HG03135 (cell line): ENCODE measurements around the gene PKNOX2.

Experiments
- ATAC-seq: cut with Tn5 transposase; IDR thresholded peaks from one replicate; pipeline ENCODE4 v1.9.1; 2021; ENCODE audit warnings: mild to moderate bottlenecking, moderate library complexity; ENCODE audit not compliant: unreplicated experiment

The PKNOX2 gene

DNA sequence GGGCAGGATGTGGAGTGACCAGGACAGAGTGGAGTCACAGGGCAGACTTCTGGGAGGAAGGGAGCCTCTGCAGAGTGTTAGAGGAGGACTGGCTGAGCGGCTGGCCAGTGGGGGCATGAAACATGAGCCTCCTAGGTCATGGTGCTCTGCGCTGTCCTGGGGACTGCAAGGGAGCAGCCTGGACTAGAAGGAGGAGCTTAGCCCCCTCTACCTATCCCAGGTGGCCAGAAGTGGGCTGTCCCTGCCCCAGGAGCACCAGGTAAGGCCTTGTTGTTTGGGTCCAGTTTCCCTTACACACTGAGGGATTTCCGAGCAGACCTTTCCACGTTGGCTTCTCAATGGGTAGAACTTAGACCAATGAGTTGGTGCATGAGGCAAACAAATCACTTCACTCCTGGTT, 7.4 kb downstream of the PKNOX2 start:
- ATAC-seq, result no peak

DNA sequence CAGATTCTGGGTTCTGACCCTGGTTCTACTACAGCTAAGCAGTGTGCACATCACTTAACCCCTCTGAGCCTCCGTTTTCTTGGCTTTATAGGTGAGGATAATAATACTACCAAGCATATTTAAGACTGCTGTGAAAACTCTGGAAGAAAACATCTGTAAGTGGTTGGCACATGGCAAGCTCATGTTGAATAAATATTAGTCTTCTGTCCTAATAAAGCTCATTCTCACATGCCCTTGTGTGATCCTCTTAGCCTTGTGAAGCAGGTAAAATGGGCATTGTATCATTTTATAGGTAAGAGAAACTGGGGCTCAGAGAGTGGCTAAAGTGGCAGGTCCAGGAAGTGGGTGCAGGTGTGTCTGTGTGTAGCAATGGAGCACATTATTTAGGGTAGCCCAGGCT, 8.5 kb downstream of the PKNOX2 start:
- ATAC-seq, result no peak

DNA sequence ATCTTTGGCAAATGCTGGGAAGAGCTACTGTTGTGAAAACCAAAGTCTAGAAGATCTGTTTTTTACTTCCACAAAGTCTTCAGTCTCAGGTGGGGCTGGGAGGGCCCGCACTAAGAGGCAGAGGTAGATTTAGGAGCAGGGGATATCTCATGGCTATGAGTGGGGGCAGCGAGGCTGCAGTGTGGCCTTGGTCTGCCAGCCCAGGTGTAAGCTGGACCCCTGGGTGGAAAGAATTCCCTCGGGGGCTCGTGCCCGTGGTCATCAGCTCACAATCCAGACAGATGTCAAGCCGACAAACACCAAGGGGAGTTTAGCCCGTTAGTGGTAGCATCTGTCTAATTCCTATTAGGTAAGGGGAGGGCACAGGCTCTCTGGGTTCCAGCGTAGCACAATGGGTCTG, 9.0 kb downstream of the PKNOX2 start:
- no peak for ATAC-seq

DNA sequence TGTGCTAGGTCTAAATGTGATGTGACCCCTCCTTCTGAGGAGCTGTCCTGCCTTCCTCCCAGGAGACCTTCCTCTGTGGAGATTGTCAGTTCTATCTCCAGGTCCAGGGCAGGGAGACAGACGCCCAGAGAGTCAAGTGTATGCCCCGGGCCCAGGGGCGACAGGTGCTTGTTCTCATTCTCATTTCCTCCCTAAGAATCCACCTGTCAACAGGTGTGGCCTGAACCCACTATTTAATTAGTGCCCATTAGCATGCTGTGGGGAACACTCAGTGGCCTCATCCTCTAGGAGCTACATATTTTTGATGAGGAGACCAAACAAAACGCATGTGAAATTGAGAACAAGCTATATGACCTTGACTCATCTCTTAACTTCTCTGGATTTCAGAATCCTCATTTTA, 9.5 kb downstream of the PKNOX2 start:
- no peak for ATAC-seq

DNA sequence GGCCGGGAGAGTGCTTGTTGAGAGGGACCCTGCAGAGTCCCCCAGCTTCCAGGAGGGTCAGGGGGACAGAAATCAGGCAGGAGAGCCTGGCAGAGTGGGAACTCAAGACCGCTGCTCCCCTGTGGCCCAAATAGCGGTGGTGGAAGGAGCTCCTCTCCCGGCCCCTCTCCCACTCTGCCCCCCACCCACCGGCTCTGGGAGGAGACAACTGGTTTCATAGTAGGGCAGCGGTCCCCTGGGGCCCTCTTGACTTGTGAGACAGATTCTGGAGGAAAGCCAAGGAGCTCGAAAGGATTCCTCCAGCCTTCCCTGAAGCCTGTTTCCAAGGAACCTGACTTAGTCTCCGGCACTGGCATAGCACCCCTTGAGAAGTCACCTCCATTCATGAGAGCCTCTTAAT, 10.1 kb downstream of the PKNOX2 start:
- ATAC-seq, result no peak

DNA sequence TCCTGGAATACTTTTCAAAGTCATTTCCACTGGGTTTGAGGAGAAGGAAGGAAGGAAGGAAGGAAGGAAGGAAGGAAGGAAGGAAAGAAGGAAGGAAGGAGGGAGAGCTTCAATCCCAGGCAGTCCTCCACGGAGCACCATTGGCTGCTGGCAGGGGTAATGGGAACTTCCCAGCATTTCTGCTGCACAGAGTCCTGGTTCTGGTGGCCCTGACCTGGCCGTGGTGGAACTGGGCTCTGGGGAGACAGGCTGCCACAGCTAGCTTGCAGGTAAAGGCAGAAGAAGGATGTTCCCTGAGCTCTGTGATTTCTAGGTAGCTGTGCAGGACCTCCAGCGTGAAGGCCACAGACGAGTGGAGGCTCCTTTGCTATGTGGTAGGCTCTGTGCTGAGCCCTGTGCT, 10.6 kb downstream of the PKNOX2 start:
- ATAC-seq, result no peak

DNA sequence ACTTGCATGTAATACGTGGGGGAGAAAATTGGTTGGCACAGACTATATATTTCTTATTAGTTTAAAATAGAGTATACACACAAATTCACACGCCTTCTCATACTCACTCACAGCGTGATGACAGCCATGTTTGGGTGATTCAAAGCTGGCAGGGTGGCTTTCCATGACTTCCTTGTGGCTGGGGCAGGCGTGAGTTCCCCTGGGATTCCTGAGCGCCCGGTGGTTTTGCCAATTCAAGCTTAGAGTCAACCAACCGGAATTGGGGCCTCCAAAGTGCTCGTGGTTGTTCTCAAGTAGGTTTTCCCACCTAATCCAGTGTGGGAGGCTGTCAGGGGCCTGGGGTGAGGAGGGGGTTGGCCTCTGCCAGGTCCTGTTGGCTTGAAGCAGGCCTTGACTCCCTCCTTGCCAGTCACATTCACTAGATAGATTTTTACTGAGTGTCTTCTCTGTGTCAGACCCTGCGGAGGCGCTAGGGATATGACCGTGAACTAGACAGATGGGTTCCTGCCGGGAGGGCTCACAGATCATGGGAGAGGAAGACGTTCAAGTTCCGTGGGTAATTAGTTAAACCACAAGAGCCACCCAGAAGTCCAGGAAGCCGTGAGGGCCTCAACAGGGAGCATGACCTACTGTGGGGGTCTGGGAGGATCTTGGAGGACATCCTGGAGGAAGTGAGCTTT, 11.5 kb downstream of the PKNOX2 start:
- no peak for ATAC-seq

DNA sequence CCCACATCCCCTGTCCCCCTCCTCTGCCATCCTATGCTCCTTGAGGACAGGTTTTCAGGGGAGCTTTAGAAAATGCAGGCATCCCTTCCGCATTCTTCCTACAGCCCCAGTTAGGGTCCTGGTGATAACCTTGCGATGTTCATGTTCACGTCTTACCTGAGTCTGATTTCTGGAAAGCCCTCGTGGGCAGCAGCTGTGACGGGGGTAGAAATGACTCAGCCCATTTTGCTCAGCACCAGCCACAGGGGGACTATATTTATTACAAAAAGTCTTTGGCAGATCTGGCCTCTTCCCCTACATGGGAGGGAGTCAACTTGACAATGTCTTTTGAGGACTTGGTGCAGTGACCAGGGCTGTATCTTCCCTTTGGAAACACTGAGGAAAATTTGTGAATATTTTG, 12.3 kb downstream of the PKNOX2 start:
- no peak for ATAC-seq

DNA sequence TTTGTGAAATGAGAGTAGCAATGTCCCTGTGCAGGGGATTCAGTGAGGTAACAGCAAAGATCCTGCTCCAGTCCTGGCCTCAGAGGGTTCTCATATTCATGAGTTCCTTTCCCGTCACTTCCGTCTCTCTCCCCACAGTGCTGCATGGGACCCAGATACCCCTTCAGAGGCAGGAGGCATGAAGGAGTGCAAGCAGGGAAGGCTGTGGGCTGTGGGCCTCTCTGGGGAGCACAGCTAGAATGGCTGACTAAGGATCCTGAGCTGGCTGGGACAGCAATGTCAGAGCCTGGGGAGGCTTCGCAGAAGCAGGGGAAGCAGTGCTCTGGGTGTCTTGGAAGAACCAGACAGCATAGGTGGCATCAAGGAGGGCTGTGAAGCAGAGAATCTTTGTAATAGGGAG, 13.0 kb downstream of the PKNOX2 start:
- no peak for ATAC-seq

DNA sequence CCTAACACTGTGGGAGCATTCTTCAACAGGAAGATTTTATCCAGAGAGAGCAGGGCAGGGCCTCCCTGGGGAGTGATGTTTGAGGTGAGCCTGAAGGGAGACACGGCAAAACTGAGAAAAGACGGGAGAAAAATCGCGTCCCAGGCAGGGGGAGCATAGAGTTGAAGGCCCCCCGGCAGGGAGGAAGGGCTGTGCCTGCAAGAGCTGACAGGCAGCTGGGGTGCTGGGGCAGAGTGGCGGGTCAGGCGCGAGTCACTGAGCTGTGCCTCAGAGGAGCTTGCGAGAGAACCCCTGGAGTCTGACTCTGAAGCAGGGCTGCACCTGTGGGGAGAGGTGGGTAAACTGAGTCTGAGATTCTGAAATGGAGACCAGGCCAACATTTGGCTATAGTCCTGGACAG, 14.8 kb downstream of the PKNOX2 start:
- ATAC-seq, result no peak

DNA sequence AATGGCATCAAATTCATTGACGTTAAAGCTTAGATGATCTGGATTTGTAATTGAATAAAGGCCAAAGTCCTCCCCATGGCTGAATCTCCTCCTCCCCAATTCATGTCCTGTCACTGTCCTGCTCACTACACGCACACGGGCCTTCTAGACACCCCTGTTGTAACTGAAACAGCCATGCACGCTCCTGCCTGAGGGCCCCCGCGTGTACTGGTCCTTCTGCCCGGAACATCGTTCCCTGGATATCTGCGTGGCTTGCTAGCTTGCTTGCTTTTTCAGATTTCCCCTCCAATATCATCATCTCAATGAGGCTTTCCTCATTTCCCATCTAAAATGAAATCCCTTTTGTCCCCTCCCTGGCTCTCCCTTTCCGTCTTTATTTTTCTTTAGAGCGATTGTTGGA, 15.3 kb downstream of the PKNOX2 start:
- no peak for ATAC-seq

DNA sequence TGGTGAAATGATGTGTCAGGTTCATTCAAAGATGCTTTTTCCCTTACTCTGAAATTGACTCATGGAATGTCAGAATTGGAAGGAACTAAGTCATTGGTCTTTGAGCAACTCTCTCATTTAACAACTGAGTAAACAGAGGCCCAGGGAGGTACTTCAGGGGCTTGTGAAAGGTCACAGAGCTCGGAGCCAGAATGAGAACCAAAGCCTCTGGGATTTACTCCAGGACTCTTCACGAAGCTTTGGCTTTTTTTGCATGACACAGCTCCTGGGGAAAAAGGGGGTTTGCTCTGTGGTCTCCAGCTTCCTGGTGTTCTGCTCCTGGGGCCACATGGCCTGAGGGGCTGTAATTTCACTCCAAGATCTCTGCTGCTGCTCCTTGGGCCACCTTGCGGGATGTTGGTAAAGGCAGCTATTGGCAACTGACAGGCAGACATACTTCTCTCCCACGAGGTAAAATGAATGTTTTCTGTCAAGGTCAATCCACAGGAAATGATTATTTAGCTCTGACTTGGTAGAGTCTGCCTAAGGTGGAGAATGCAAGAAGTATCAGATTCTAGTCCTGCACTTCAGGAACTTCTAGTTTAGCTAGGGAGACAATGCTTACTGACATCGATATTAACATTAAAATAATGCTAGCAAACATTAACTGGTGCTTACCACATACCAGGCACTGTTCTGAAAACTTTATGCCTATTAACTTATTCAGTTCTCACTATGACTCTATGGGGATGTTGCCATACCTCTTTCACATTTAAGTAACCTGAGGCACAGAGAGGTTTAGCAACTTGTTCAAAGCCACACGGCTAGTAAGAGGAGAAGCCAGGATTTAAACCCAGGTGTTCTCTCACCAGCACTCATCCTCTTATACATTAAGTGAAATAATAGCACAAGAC, 16.1 kb downstream of the PKNOX2 start:
- peak; percentile 66 for ATAC-seq

DNA sequence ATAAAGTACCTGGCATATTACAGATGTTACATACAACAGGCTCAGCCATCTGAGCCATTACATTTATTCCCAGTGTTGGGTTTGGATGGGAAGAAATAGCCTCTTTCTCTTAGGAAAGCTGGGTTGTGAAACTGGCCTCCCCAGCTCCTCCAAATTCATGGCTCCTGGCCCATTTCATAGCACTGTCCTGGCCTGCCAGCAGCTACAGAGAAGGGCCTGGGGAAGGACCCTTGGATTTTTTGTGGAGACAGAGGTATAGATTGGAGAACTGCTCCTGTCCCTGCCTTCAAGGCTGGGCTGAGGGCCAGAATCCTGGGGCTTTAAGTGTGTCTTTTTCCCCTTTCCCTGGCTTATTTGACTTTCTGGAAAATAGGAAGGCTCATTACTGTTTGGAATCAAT, 18.0 kb downstream of the PKNOX2 start:
- no peak for ATAC-seq

DNA sequence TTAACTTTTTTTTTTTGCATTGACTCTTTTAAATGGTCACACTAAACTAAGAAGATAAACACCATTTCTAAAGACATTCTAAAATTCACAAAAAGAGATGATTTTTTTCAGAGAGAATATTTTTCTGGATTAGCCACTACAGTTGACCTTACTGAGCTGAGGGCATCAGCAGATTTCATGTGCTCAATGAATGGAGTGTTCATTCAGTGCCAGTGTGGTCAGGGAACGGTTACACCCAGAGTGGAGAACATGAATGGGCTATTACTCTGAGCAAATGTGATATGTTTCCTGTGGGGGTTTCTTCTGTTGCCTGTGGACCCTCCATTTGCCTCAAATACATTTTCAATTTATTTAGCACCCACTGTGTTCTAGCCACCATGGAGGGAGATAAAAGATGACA, 19.1 kb downstream of the PKNOX2 start:
- no peak for ATAC-seq

DNA sequence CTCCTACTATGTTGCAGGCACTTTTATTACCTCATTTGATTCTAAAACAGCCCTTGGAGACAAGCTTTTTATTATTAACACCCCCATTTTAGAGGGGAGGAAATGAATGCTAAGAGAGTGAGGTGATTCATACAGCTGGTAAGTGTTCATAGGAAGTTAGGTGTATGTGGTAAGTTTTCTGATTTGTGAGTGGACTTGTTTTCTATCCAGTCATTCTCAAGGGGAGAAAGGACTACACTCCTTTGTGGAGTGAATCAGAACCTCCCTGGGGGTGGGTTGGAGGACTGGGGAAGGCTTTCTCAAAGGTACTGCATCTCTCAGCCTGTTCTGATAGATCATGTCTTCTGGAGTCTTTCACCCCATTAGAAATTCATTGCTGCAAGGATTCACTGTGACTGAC, 23.5 kb downstream of the PKNOX2 start:
- ATAC-seq, result no peak

DNA sequence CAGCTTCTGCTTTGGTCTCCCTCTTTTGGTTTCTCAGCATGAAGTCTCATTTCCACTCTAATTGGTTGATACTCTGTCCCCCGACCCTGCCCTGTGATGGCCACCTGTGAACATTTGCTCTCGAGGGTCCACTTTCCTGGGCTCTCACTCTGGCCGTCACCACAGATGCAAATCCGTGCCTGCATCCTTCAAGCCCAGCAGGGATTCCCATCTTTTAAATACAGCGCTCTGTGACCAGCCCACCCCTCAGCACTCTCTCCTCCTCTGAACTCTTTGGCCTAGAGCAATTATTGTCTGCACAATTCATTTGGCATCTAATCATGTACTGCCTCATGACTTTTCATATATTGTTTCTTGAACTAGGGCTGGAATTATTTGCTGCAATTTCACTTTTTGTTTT, 26.0 kb downstream of the PKNOX2 start:
- ATAC-seq, result no peak

DNA sequence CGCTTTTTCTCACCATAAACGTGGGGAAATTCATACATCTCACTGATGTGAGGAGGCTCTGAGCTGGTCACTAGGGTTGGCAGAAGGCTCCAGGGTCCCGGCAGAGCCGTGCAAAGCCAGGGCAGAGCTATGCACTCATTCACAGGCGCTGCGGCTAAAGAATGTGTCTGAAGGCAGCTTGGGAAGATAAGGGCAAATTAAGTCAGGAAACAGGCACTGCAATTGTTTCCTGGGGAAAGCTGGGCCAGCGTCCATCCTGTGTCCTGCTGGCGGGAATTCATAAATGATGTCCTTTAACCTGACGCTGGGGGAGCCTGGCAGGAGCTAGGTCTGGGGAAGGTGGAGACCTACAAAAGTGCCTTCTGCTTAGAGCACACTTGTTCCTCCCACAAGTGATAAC, 27.6 kb downstream of the PKNOX2 start:
- ATAC-seq, result no peak

DNA sequence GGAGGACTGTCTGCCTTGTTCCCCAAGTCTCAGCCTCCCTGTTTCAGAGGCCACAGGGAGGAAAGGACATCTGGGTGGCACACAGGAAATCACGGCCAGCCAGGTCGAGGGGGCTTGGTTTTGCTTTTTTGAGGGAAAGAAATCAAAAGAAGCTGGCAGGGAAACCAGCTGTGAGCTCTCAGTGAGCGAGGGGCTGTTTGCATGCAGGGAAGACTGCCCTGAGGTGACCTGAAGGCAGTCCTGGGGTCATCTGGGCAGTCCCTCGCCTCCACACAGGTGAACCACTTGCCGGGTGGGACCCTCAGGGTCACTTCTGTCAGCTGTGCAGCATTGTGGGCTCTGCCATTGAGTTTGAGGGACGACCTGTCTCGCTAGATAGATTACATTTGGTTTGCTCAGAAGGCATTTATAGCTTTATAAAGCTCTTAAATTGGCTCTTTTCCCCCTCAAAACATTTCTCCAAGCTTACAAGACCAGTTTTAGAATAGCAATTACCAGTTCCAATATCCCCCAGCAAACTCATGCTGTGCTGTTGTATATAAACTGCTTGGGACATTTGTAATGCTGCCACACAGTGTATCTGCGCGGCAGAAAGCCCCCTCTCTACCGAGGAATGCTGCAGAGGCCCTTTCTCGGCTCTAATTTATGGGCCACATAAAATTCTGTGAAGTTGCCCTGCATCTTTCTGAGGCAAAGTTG, 28.3 kb downstream of the PKNOX2 start:
- ATAC-seq, result no peak

DNA sequence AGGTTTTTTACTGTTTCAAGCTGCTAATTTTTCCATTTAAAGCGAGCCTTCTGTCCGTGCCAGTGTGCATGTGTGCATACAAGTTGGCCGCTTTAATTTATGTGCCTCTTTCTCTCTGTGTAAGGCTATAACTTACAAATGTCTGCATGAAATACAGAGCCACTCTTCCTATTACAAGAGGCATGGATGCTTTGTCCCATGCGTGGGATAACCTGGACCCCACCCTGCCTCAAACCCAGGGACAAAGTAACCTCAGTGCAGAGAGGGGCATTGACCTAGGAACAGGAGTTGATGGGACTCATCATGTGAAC, 28.8 kb downstream of the PKNOX2 start:
- no peak for ATAC-seq

DNA sequence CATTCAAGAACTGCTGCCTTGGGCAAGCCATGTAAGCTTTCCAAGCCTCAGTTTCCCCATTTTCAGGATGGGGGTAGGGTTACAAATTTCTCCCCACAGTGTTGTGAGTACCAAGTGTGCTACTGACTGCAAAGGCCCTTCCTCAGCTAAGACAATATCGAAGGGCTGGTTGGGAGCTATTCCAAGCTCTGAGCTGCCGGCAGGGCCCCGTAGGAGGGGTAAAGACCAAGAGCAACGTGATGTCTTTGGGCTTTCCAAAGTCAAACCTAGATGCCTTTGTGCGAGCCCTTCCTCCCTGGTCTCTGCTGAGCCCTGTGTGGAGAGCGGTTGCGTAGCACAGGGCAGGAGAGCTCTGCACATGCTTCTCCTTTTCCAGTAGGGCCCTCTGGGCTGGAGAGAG, 29.3 kb downstream of the PKNOX2 start:
- no peak for ATAC-seq

DNA sequence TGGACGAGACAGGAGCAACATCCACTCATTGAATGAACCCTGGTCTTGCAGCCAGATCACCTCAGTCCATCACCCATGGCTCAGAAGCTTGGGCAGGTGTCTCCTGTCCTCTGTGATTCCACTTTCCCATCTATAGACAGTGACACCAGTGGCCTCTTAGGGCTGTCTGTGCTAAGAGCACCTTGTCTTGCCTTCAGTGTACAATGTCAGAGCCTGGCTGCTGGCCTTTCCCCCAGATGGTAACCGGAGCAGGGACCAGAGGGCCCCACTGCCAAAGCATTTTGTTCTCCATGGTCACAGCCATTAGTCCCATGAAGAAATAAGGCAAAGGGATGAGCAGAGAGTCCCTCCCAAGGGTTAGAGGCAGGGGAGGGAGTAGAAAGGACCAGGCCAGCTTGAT, 35.4 kb downstream of the PKNOX2 start:
- ATAC-seq, result no peak

DNA sequence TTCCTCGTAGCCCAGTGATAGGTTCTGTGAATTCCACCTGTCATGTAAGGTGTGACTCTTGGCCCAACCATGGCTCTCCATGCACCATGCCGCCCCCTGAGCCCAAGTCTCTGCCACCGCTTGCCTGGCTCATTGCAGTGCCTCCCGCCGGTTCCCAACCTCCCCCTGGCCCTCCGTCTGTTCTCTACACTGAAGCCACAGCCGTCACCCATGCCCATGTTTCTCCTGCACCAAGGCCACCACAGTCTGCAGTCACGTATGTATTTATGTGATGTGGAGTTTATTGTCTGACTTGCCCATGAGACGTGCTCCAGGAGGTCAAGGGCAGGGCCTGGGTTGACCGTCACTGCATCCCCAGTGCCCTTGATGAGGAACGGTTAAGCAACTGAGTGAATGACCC, 35.9 kb downstream of the PKNOX2 start:
- ATAC-seq, result no peak
